OCI-LY1 (cell line): ENCODE measurements around the gene NPTX1.

Experiments
- H2AFZ ChIP-seq: fragments of 200-600 bp; sonication (generic), shearing (Covaris generic); 2 replicates; pipeline ENCODE4 v1.6.0; 2014; ENCODE audit warnings: antibody characterized with exemption, mild to moderate bottlenecking, low read length
- H3F3A ChIP-seq: fragments of 200-600 bp; sonication (generic), shearing (Covaris generic); 2 replicates; pipeline ENCODE4 v1.6.0; 2014; ENCODE audit warnings: mild to moderate bottlenecking, antibody characterized with exemption, low read length, moderate library complexity; ENCODE audit not compliant: insufficient read depth
- H3K27ac ChIP-seq: fragments of 200-600 bp; sonication (generic); 2 replicates; pipeline ENCODE4 v1.5.1; 2014; ENCODE audit warnings: low read length, mixed run types, mild to moderate bottlenecking, low read depth; ENCODE audit not compliant: poor library complexity, severe bottlenecking
- H3K27me3 ChIP-seq: fragments of 200-600 bp; sonication (generic); 2 replicates; pipeline ENCODE4 v1.6.0; 2014; ENCODE audit warnings: antibody characterized with exemption, mild to moderate bottlenecking, low read length, moderate library complexity; ENCODE audit not compliant: insufficient read depth
- H3K36me3 ChIP-seq: fragments of 200-600 bp; sonication (generic); 2 replicates; pipeline ENCODE4 v1.6.1; 2014; ENCODE audit warnings: mild to moderate bottlenecking, antibody characterized with exemption, low read length, moderate library complexity, mixed read lengths; ENCODE audit not compliant: insufficient read depth
- H3K4me1 ChIP-seq: fragments of 200-600 bp; sonication (generic); 2 replicates; pipeline ENCODE4 v1.5.1; 2014; ENCODE audit warnings: mild to moderate bottlenecking, low read length, moderate library complexity; ENCODE audit not compliant: insufficient read depth, severe bottlenecking
- H3K4me2 ChIP-seq: fragments of 200-600 bp; sonication (generic), shearing (Covaris generic); 2 replicates; pipeline ENCODE4 v1.6.1; 2014; ENCODE audit warnings: low read length
- H3K4me3 ChIP-seq: fragments of 200-600 bp; sonication (generic); 2 replicates; pipeline ENCODE4 v1.5.1; 2014; ENCODE audit warnings: low read length, low read depth, mild to moderate bottlenecking, mixed read lengths; ENCODE audit not compliant: poor library complexity, severe bottlenecking
- H3K79me2 ChIP-seq: fragments of 200-600 bp; shearing (Covaris generic); 2 replicates; pipeline ENCODE4 v1.6.1; 2016; ENCODE audit warnings: mixed run types, low read length, mixed read lengths; ENCODE audit not compliant: insufficient read depth
- H3K9ac ChIP-seq: fragments of 200-600 bp; sonication (generic), shearing (Covaris generic); 2 replicates; pipeline ENCODE4 v1.6.1; 2014; ENCODE audit warnings: mild to moderate bottlenecking, low read length, mixed read lengths
- H3K9me2 ChIP-seq: fragments of 200-600 bp; sonication (generic), shearing (Covaris generic); 2 replicates; pipeline ENCODE4 v1.6.1; 2014; ENCODE audit warnings: low read depth, mild to moderate bottlenecking, low read length, mixed read lengths
- H3K9me3 ChIP-seq: fragments of 200-600 bp; shearing (Covaris generic); 2 replicates; pipeline ENCODE4 v1.6.1; 2014; ENCODE audit warnings: low read length, mixed read lengths
- H4K20me1 ChIP-seq: fragments of 200-600 bp; sonication (generic), shearing (Covaris generic); 2 replicates; pipeline ENCODE4 v1.6.0; 2016; ENCODE audit warnings: mild to moderate bottlenecking, low read length; ENCODE audit not compliant: insufficient read depth
- EZH2 ChIP-seq: fragments of 200-600 bp; sonication (generic), shearing (Covaris generic); IDR thresholded peaks from 2 replicates; pipeline ENCODE4 v1.8.0; 2017; ENCODE audit warnings: borderline replicate concordance, mixed run types, mild to moderate bottlenecking, antibody characterized with exemption, low read length, moderate library complexity, mixed read lengths
- TF ChIP-seq, protein P1 (sequence below): fragments of 200-600 bp; sonication (generic), shearing (Covaris generic); IDR thresholded peaks from 2 replicates; pipeline ENCODE4 v1.5.1; 2017; ENCODE audit warnings: mild to moderate bottlenecking, antibody characterized with exemption, low read length, moderate library complexity, mixed read lengths

Gene NPTX1

DNA sequence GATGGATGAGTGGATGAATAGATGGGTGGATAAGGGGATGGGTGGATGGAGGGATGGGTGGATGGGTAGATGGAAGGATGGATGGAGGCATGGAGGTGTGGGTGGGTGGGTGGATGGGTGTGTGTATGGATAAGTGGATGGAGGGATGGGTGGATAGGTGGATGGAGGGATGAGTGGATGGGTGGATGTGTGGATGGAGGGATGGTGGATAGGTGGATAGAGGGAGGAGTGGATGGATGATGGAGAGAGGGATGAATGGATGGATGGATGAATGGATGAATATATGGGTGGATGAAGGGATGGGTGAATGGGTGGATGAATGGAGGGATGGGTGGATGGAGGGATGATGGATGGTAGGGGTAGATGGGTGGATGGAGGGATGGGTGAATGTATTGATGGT is 27.5 kb upstream of the NPTX1 start:
- Histone ChIP-seq H3K4me2 (no peak overlapping the region), H3K4me1 (peaks cover 21% of the 10 kb centered on the region), H3K9ac (no peak overlapping the region), H3F3A (no peaks in the 10 kb centered on the region), H4K20me1 (no peaks in the 10 kb centered on the region), H3K27me3 (no peaks in the 10 kb centered on the region; the same call in 1 of the 2 replicates), H3K9me3 (no peaks in the 10 kb centered on the region), H3K36me3 (no peaks in the 10 kb centered on the region; the same call in 1 of the 2 replicates), H3K9me2 (no peaks in the 10 kb centered on the region), H3K79me2 (no peaks in the 10 kb centered on the region), H3K27ac (no peak overlapping the region), H3K4me3 (no peak overlapping the region), H2AFZ (no peak overlapping the region)
- no peak for TF ChIP-seq EZH2
- TF ChIP-seq, protein P1, sequence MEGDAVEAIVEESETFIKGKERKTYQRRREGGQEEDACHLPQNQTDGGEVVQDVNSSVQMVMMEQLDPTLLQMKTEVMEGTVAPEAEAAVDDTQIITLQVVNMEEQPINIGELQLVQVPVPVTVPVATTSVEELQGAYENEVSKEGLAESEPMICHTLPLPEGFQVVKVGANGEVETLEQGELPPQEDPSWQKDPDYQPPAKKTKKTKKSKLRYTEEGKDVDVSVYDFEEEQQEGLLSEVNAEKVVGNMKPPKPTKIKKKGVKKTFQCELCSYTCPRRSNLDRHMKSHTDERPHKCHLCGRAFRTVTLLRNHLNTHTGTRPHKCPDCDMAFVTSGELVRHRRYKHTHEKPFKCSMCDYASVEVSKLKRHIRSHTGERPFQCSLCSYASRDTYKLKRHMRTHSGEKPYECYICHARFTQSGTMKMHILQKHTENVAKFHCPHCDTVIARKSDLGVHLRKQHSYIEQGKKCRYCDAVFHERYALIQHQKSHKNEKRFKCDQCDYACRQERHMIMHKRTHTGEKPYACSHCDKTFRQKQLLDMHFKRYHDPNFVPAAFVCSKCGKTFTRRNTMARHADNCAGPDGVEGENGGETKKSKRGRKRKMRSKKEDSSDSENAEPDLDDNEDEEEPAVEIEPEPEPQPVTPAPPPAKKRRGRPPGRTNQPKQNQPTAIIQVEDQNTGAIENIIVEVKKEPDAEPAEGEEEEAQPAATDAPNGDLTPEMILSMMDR, result no peak

DNA sequence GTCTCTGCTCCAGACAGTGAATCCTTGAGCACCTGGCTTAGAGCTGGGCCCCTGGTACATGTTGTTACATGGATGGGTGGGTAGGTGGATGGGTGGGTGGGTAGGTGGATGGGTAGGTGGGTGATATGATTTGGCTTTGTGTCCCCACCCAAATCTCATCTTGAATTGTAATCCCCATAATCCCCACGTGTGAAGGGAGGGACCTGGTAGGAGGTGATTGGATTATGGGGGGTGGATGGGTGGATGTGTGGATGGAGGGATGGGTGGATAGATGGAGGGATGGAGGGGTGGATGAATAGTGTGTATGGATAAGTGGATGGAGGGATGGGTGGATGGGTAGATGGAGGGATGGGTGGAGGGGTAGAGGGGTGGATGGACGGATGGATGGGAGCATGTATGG is 26.6 kb upstream of the NPTX1 start:
- no peaks in the 10 kb centered on the region; the same call in 1 of the 2 replicates for H3K27me3 ChIP-seq
- H3F3A ChIP-seq, result no peaks in the 10 kb centered on the region
- H3K4me2 ChIP-seq, result no peak overlapping the region
- H3K36me3 ChIP-seq, result no peaks in the 10 kb centered on the region
- H4K20me1 ChIP-seq, result no peaks in the 10 kb centered on the region
- TF ChIP-seq, protein P1, result no peak
- TF ChIP-seq EZH2, result no peak
- H3K27ac ChIP-seq, result no peak overlapping the region
- no peak overlapping the region for H3K4me3 ChIP-seq
- no peaks in the 10 kb centered on the region for H3K9me2 ChIP-seq
- H2AFZ ChIP-seq, result no peak overlapping the region
- H3K9me3 ChIP-seq, result no peaks in the 10 kb centered on the region
- H3K4me1 ChIP-seq, result peaks cover 30% of the 10 kb centered on the region
- H3K9ac ChIP-seq, result no peak overlapping the region
- H3K79me2 ChIP-seq, result no peaks in the 10 kb centered on the region

DNA sequence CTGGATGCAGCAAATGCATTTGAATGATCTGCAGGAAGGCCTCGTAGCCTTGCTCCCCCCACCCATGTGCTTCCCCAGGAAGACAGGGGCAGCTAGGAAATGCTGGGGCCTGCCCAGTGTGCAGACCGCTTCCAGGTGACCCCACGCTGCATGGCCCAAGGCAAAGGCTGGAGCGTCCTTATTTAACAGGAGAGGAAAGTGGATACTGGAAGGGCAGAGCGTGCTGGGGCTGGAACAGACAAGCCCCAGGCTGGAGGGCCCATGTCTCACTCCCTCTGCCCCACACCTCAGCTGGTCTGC is 26.1 kb upstream of the NPTX1 start:
- no peak overlapping the region for H3K27ac ChIP-seq
- TF ChIP-seq EZH2, result no peak
- TF ChIP-seq, protein P1, result no peak

More for the DNA sequence above, 26.1 kb upstream of the NPTX1 start:
- no peak overlapping the region; the same call in 1 of the 2 replicates for H3K9ac ChIP-seq
- H4K20me1 ChIP-seq, result no peaks in the 10 kb centered on the region
- no peak overlapping the region for H2AFZ ChIP-seq
- H3K4me2 ChIP-seq, result no peak overlapping the region
- H3K9me2 ChIP-seq, result no peaks in the 10 kb centered on the region
- no peaks in the 10 kb centered on the region for H3K79me2 ChIP-seq
- no peaks in the 10 kb centered on the region; the same call in 1 of the 2 replicates for H3K27me3 ChIP-seq
- H3K9me3 ChIP-seq, result no peaks in the 10 kb centered on the region
- peaks cover 35% of the 10 kb centered on the region for H3K4me1 ChIP-seq
- no peak overlapping the region for H3K4me3 ChIP-seq
- no peaks in the 10 kb centered on the region for H3K36me3 ChIP-seq
- no peaks in the 10 kb centered on the region for H3F3A ChIP-seq
